ENCODE data around the gene QSOX2.

QSOX2 gene

DNA sequence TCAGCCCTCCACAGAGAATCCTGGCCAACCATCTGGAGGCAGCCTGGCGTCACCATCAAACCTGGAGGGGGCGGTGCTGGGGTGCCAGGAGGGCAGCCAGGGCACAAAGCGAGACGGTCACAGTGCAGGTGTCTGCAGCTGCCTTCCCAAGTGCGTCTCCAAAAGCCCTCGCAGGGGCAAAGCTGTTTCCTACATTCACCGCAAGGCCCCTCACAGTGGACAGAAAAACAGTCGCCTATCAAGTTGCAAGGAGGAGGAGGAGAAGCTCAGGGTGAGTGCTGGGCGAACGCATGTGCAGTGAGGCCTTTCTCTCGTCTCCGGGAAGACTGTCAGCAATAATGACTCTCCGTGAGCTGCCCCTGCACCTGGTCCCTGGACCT lies 22.7 kb downstream of the QSOX2 start:
- no peak for DNase-seq (ENCODE audit: low read depth in 2 of 2)

DNA sequence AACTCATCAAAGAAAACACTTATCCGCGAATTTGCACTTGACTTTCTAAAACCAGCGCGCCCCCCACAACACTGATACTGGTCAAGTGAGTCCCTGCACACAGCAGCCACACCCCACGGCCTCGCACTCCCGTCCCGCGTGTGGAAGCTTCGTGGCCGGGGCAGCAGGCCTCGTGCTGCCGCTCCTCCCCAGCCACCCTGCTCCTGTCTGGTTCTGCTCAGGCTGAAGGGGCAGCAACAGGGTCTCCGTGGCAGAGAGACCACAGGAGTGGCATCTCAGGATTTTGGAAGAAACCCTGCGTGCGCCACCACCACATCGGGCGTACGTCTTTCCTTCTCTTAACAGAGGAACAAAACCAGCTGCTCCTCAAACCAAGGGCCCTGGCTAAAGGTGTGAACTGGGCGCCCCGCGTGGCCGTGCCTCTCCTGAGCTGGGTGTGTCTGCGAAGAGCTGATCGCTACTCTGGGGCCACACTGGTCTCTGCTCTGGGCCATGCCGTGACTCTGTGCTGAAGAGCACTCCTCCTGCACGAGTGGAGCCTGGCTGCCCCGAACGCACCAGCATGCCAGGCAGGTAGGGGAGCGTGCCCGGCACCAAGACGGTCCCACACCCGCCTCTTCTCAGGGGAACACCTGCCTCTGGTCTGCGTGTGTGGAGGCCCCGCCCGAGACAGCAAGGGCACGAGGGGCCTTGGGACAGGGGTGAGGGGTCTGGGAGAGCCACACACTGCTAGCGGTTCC lies 23.3 kb downstream of the QSOX2 start:
- DNase-seq (ENCODE audit: low read depth in 2 of 2), result no peak

DNA sequence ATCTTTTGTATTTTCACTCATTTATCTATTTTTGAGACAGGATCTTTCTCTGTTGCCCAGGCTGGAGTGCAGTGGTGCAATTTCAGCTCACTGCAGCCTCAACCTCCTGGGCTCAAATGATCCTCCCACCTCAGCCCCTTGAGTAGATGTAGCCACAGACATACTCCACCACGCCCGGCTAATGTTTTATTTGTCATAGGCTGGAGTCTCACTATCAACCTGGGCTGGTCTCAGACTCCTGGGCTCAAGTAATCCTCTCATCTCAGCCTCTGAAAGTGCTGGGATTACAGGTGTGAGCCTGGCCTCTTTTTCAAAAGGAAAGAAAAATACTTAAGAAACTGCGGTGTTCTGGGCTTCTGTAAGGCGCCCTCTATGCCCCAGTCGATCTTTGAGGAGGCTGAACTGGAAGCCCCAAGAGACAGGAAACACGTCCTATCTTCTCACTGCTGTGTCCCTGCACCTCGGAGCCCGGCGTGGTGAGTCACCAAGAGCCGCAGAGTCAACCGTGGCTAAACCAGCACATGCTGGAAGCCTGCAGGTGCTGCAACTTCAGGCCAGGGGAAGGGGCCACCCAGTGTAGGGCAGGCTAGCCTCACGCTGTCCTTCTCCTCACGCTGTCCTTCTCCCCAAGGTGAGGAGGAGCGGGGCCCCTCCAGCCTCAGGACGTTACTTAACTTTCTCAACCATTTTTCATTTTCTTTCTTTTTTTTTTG lies 25.4 kb downstream of the QSOX2 start:
- no peak for DNase-seq (ENCODE audit: low read depth in 2 of 2)

DNA sequence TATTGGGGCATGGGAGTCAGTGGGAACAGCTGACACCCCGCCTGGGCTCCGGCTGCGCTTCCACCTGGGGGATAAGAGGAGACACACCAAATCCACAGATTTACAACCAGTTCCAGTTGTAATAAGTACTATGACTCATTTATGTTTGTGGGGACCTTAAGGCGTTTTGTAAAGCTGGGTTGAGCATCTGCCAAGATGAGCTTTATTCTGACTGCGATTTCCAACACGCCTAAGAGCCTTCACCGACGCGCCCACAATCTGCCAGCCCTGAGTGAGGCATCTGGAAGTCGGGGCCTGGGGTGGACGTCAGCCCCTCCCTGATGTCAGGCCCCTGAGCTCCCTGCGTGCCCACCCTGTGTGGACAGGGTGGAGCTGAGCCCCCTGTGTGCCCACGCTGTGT lies 26.3 kb downstream of the QSOX2 start:
- no peak for DNase-seq (ENCODE audit: low read depth in 2 of 2)

DNA sequence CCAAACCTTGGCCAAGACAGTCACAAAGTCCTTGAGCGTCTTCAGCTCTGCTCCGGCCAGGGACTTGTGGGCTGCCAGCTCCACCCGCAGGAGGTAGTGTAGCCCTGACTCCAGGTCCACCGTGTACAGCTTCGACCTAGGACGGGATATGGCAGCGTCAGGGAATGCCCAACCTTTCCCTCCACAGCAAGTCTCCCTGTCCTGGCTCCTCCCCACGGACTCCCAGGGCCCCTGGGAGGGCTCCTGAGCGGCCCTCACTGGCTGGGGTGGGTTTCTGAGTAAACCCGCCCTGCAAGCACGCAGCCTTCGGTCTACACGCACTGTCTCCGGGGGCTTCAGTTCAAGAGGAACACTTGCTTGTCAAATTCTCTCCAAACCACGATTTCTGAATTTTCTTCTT lies 26.9 kb downstream of the QSOX2 start:
- no peak for DNase-seq (ENCODE audit: low read depth in 2 of 2)

DNA sequence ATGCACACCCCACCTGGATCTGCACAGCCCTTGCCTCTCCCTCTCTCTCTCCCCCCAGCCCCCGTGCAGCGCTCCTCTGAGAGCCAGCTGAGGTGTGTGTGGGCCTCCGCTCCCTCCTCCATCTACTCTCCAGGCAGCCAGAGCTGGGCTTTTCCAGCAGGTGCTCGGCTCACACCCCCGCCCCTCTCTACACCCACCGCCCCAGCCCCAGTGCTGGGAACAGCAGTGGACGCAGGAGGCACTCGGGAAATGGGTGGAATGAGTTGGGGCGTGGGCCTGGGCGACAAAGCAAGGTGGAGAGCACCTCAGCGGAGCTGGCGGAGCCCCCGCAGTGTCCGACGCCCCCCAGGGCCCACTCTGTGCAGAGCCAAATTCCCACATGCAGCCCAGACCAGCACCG lies 27.3 kb downstream of the QSOX2 start:
- no peak for DNase-seq (ENCODE audit: low read depth in 2 of 2)

DNA sequence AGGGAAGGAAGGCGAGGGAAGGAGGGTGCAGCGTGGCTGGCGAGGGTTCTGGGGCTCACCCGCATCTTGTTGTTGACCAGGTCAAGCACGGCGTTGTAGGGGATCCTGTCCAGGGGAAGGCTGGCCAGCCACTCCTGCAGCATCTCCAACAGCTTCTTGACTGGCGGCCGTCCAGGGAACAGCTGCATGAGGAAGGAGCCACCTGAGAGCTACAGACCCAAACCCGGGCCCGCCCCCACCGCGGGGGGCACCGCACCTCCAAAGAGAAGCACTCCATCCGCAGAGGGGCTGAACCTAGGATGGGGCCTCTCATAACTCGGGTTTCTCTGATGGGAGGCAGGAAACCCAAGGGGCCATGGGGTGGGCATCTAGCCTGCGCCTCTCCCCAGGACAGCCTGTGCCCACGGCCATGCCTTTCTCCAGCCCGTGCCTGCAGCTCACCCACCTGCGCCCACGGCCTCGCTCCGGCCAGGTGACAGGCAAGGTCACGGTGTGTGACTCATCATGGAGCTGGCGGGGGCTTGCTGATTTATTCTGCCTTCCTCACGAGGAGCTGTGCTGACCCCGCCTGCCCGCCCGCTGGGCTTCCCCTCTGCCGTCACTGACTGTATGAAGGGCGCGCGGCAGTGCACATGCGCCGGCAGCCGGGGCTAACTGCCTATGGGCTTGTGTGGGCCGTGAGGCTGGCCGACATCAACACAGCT lies 28.9 kb downstream of the QSOX2 start:
- DNase-seq (ENCODE audit: low read depth in 2 of 2), result no peak

DNA sequence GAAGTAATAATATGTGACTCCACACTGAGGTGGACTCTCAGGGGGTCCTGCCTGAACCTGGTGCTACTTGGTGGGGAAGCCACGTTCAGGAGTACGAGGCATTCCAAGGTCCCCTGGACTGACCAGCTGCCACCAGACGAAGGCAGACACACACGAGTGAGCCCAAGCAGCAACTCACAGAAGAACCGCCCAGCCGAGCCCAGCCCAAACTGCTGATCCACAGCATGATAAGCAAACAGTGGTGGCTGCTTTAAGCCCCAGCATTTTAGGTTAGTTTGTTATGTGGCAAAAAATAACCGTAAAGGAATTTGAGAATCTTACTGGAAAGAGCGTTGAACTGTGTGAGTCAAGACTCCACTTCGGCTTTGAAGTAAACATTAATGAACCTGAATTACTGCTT lies 31.9 kb downstream of the QSOX2 start:
- DNase-seq (ENCODE audit: low read depth in 2 of 2), result no peak

DNA sequence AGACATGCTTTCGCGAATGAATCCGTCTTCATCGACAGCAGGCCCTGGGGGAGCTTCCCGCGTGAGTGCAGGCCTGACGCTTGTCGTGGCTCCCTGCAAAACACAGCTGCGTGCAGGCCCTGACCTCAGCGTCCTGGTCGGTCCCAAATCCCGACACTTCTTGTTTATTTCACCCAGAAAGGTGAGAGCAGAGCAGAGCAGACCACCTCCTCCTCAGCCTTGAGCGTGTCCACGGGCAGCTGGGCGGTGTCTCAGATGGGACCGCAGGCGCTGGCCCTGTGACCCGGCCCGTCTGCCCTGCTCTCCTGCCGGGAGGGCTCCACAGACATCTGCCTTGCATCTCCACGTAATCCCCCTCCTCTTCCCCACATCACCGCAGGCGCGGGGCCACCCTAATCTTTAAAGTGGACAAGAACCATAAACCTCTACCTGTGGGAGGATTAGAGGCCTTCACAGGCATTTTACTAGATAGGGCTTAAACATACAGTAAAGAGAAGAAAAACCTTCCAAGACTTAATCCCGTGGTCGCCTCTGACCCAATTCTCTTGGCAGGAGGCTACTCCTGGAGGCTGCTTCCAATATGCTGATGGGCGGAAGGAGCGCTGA lies 33.2 kb downstream of the QSOX2 start:
- no peak for DNase-seq (ENCODE audit: low read depth in 2 of 2)

DNA sequence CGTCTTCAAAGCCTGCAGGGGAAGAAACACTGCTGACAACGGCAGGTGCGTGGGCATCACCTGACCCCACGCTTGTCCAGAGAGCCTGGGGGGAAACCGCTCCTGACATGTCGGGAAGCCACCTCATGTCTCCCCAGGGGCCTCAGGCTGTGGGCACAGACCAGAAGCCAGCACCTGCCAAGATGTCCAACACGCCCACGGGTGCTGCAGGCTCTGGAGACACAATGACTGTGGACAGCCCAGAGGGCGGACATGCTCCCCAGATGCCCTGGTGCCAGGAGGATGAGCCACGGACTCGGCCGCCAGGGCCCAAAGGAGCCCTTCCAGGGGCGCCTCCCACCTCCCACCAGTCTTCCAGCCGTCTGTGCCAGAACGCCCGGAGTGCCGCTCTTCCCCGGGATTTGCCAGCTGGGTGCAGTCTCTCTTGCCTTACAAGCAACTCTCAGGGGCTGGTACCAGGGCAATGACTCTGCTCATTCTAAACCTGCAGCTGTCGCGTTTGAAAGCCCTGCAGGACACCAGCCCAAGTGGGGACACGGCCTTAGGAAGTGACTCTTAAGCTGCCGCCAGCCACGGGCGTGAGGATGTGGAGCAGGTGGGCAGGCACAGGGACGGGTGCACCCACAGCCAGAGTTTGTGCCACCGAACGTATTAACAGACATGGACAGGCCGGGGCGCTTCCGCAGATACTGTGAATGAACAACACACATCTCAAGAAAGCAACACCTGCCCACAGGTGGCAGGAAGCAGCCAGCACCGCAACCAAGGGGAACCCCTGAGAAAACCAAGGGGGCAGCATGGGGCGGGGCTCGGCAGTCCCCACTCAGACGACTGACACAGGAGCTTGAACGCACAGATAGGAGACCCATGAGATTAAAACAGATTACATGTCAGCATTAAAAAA lies 33.9 kb downstream of the QSOX2 start:
- DNase-seq (ENCODE audit: low read depth in 2 of 2), result no peak

DNA sequence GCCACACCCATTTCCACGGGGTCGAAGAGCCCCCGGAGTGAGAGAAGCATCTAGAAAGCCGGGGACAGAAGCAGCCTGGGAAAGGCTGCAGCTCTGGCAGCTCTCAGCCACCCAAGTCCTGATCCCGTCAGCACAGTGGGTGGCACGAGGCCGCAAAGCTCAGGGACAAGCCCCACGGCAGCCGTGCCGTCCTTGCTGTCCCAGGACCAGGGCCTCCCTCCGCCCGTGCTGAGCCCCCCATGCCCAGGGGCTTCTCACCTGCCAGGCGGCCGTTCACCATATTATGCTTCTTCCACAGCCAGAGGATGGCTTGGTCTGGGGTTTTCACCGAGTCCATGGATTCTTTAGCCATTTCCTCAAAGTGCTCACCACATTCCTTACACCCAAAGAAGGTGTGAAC lies 34.6 kb downstream of the QSOX2 start:
- DNase-seq (ENCODE audit: low read depth in 2 of 2), result no peak

DNA sequence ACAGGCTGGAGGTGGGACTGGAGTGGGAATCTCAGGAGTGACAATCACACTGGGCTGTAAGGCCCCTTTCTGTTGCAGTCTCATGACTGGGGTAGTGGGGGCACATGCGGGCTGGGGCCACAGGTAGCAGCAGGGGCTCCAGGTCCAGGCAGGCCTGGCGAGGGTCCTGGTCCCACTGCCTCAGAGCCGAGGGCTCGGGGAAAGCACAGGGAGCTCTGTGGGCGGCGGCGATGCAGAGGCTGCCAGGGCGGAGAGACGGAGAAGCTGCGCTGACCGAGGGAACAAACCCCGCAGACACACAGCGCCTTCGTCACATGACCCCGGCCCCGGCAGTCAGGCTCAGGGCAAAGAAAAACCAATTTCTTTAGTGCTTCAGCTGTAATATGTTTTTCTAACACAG lies 35.3 kb downstream of the QSOX2 start:
- DNase-seq (ENCODE audit: low read depth in 2 of 2), result no peak

DNA sequence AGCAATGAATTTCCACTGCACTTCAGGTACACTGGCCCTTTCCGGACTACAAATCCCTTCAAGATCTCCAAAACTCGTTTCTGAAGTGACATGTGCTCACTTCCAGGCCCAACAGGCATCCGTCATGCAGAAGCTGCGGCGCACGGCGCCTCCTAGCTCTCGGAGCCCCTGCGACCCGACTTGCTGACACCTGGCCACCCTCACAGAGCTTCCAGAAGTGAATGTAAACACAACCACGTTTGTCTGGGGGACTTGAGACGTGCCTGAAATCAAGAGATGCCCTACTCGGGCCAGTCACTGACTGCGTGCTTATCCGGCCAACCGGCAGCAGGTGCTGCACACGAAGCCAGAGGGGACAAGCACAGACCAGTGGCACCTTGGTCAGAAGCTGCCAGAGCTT lies 35.8 kb downstream of the QSOX2 start:
- no peak for DNase-seq (ENCODE audit: low read depth in 2 of 2)

DNA sequence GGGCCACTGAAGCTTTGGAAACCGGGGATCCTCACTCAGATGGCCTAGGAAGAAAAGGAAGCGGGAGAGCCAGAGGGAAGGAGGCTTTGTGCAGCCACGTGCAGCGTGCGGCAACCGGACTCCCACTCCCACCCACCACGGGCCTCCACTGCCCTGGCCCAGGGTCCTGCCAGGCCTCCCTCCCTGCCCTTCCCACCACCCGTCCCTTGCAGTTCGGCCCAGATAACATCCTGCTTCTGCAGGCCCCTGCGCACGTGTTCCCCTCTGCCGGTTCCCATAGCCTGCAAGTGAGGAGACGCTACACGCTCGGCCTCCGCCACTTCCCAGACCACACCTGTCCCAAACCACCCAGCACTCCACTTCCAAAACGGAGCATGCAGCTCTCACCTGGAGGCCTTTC lies 36.4 kb downstream of the QSOX2 start:
- no peak for DNase-seq (ENCODE audit: low read depth in 2 of 2)

DNA sequence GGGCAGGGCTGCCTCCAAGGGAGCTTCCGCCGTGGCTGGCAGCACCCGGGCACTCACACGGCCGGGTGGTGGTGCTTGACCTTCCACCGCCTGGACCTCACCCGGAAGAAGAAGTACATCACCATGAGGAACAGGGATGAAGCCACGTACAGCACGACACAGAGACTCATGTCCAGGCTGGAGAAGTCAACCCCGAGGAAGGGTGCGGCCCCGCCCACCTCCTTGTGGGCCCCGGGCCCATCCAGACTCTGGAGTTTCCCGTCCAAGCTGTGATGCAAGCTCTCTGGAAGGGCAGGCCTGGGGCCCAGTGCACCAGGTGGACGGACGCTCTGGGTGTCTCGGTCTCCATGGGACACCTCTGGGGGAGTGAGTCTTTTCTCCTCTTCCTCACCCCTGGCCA lies 36.9 kb downstream of the QSOX2 start:
- DNase-seq (ENCODE audit: low read depth in 2 of 2), result no peak

DNA sequence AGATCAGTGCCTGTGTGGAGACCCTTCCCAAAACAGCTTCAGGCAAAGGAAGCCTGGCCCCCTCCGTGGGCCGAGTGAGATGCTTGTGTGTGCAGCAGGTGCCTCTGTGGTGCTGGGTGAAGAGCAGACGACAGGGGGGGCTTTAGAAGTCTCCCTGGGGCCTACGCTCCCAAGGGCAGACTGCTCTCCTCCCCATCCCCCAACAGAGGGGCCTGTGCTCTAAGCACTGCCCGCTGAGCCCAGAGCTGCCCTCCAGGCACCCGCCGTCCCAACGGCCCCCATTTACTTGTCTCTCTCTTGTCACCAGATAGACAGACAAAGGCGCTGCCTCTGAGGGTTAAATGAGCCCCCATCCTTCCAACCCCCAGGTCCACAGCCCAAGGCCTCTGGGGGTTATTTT lies 38.0 kb downstream of the QSOX2 start:
- DNase-seq (ENCODE audit: low read depth in 2 of 2), result no peak

DNA sequence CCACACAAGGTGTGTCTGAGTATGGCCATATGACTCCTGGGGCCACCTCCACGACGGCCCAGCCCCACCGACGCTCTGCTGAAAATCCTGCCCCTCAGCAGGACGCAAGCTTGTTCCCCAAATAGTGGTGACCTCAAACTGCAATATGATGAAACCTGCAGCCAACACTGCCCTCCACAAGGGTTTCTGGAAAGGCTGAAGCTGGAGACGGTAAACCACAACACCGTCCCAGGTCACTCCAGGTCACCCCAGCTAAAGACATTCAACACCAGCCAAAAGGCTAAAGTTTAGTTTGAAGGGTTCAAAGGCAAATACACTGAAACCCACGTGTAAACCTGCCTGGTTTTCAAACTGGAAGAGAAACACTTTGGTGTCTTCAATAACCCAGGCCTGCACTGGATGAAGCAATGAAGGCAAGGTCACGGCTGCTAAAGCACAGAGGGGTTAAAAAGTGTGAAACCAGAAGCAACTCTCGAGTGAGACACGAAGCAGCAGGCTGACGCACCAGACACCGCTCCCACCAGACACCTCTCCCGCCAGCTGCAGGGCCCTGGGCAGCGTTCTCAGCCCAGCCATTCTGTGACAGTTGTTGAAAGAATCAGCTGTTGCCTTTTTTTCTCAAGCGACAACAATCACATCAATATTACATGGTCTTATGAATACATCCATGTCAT lies 38.9 kb downstream of the QSOX2 start:
- DNase-seq (ENCODE audit: low read depth in 2 of 2), result no peak

DNA sequence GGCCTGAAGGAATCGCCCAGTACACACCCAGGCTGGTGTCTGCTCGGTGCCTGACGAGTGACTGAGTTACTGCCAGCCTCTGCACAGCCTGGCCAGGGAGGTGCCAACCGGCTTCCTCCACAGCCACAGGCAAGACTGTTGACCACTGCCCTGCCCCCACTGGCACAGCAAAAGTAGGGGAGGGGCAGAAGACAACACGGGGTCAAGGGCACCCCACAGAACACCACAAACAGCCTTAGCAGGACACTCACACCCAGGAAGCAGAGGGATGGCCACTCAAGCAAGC lies 40.0 kb downstream of the QSOX2 start:
- DNase-seq (ENCODE audit: low read depth in 2 of 2), result no peak

DNA sequence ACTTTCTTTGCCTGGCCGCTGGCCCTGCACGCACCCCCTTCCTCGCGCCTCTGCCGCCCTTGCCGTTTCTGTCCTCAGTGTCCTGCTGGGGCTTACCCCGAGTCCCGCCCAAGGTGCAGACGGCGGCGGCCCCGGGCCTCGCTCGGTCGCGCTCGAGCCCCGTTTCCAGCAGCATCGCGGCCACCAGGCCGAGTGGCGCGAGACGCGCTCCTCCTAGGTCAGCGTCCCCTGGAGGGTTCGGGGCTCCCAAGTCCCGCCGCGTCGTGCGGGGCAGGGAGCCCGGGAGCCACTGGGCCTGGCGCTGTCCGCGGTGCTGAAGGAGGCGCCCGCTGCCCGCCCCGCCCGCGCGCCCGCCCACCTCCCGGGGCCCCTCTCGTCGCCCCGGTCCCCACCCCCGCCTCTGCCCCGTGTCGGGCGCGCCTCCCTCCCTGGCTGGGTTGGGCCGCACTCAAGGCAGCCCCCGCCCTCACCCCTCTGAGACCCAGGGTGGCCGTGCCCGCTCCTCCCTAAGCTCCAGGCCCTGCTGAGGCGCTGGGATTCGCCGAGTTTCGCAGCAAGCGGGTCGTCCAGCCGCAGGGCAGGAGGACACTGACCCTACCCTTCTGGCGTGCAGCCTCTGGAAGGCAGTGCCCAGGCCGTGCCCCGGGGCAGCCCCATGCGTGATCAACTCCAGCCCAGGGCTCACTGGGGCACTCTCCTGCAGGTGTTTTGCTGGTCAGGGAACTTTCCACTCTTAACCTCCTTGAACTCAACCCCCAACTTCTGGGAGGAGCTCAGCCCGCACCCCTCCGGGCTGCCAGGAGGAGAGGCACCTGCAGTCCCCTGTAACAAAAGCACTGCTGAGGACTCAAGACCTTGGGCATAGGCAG lies 40.5 kb downstream of the QSOX2 start, which contains the start of gene LHX3:
Gene LHX3, minus strand, starts transcription at position 291 of the 869 bp plus-strand sequence. Its CDS starts 116 bp downstream, at position 175.
- DNase-seq (ENCODE audit: low read depth in 2 of 2), result no peak

DNA sequence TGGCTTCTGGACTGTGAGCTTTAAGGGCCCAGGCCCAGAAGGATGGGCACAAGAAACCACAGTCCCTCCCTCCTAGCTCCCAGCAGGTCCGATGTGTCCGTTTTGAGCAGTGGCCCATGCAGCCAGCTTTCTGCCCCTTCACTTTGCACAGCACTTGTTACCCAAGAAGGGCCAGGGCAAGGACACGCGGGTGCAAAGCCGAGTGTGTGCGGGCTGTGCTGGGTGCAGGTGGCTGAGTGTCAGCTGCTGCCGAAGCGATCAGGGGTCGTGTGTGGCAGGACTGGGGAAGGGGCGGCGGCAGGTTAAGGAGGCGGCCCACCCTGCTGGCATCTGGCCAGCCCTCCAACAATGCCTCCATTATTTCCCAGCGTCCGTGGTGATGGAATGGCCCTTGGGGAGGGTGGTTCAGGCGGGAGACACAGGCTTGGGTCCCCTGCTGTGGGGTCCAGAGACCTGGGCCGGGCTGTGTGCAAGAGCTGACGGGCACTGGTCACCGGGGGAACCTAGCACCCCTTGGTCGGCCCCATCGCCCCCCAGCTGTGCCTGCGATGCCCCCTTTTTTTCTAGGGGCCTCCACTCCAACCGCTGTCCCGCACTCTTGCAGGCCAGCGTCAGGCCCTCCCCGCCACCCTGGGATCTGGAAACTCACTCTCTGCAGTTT lies 41.3 kb downstream of the QSOX2 start:
- DNase-seq (ENCODE audit: low read depth in 2 of 2), result no peak
